GM12875 (cell line): ENCODE measurements around the gene MVB12B.

Experiments used
- H3K4me3 ChIP-seq: one replicate; pipeline ENCODE4 v1.5.1; 2011; ENCODE audit warnings: low read depth, low read length, control low read depth
- TF ChIP-seq, protein P1 (sequence below): IDR thresholded peaks from 2 replicates; pipeline ENCODE4 v1.5.1; 2011; ENCODE audit warnings: low read depth, mild to moderate bottlenecking, control low read depth, inconsistent platforms, low read length, moderate library complexity, borderline replicate concordance; ENCODE audit not compliant: insufficient read depth

The MVB12B gene

DNA sequence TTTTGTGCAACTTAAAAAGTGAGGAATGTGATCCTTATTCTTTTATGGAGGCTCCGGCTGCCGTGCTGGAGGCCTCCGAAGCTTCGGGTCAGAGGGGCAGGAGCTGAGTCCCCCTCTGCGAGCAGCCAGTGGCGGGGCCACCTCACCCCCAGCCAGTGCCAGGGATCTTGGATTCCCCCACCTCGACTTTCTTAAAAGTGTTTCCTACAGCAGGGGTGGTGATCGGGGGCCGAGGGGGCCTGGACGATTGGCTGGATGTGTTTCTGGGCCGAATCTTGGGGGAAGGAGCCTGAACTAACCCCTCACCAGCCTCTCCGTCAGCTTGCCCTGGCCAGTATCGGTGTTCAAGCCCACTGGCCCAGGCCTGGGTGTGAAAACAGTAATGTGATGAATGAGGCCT lies 194.9 kb downstream of the MVB12B start:
- H3K4me3 ChIP-seq, result no peak overlapping the region
- TF ChIP-seq, protein P1, sequence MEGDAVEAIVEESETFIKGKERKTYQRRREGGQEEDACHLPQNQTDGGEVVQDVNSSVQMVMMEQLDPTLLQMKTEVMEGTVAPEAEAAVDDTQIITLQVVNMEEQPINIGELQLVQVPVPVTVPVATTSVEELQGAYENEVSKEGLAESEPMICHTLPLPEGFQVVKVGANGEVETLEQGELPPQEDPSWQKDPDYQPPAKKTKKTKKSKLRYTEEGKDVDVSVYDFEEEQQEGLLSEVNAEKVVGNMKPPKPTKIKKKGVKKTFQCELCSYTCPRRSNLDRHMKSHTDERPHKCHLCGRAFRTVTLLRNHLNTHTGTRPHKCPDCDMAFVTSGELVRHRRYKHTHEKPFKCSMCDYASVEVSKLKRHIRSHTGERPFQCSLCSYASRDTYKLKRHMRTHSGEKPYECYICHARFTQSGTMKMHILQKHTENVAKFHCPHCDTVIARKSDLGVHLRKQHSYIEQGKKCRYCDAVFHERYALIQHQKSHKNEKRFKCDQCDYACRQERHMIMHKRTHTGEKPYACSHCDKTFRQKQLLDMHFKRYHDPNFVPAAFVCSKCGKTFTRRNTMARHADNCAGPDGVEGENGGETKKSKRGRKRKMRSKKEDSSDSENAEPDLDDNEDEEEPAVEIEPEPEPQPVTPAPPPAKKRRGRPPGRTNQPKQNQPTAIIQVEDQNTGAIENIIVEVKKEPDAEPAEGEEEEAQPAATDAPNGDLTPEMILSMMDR, result no peak

DNA sequence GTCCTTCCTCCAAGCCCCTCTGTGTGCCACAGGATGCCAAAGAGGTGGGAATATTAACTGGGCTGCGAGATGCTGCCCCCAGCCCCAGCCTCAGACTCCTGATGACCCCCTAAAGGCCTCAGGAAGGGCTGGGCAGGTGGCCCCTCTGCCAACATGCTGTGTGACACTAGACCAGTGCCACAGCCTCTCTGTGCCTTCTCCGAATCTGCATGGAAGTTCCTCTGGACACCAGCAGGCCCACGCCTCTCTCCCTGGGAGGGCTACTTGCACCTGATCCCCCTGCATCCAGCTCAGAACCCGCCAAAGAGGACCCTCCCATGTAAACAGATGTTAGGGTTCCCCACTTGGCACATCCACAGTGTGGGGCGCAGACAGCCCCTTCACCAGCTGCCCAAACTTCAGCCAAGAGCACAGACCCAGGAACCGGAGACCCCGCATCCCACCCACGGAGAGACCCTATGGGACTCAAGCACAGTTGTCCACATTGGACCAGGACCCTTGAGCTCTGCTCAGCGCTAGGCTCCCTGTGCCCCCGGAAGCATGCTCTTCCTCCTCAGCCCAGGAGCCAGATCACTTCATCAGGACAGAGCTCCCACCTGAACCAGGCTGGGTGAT lies 195.5 kb downstream of the MVB12B start:
- no peak overlapping the region for H3K4me3 ChIP-seq
- TF ChIP-seq, protein P1, result no peak

DNA sequence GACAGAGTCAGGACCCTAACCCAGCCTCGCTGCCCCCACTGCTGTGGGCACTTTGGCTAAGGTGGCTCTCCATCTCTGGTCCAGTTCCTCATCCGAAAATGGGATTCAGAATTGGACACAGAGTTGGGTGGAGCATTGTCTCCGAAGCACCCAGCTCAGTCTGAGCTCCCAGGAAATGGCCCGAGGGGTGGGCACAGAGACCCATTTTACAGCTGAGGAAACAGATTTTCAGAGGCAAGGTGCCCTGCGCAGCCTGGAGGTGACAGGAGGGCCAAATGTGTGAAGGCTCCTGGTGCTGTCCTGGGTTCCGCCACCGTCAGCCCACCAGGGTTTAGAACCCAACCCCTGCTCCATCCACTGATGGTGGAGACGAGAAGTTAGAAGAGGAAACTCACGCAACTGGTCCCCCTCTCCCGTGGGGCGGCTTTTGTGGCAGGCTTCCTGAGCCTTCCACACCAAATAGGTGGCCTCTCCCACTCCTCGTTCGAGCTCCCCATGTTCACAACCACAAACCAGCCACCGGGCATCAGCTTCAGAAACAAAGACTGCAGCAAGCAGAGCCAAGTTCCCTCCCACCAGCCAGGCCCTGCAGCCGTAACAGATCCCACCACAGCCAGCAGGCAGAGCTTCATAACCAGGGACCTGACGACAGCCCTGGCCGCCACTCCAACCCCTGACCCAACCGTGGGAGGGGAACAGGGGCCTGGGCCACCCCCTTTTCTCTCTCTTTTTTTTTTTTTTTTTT lies 196.2 kb downstream of the MVB12B start:
- no peak overlapping the region for H3K4me3 ChIP-seq
- TF ChIP-seq, protein P1, result no peak

DNA sequence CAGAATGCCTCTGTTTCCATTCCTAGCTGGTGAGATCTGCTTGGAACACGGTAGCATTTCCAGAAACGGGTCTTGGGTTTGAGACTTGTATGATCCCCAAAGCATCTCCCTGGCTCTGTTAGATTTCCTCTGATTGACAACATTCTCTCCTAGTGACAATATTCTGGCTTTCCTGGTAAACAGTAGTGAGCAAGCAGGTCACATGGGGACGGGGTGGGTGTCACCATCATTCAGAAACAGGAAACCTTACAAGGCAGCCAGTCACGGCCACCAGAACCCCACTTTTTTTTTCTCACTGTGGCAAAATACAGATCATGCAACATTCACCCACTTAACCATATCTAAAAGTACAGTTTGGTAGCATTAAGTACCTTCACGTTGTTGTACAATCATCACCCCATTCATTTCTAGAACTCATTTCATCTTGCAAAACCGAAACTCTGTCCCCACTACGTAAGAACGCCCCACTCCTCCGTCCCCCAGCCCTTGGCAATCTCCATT lies 197.0 kb downstream of the MVB12B start:
- H3K4me3 ChIP-seq, result no peak overlapping the region
- TF ChIP-seq, protein P1, result no peak

DNA sequence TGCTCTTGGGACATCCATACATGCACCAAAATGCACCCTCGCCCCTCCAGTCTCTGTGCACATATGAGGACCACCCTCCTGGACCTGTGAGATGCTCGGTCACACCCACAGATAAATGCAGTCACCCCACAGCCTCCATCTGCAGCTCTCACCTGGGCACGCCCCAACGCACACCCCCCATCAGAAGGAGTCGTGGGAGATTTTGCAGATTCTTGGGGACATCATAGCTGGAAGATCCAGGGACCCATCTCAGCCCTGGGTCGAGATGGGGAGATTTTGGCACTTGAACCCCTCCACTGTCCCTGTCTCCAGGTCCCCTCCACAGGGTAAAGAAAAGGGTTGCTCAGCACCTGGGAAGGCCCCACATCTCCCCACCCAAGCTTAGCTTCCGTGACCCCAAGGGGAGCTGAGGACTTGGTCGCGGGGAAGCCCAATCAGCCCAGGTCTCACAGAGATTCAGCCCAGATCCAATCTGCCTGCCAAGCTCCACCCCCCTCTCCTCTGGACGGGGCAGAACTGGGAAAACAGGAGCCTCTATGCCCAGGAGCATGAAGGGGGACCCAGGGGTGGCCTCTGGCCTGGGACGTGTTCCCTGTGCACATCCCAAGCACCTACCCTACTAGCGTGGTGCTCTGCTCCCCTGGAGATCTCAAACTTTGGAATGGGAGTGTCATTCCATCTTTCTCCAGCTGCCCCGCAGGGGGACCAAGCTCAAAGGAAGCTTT lies 197.9 kb downstream of the MVB12B start:
- TF ChIP-seq, protein P1, result no peak
- no peak overlapping the region for H3K4me3 ChIP-seq

DNA sequence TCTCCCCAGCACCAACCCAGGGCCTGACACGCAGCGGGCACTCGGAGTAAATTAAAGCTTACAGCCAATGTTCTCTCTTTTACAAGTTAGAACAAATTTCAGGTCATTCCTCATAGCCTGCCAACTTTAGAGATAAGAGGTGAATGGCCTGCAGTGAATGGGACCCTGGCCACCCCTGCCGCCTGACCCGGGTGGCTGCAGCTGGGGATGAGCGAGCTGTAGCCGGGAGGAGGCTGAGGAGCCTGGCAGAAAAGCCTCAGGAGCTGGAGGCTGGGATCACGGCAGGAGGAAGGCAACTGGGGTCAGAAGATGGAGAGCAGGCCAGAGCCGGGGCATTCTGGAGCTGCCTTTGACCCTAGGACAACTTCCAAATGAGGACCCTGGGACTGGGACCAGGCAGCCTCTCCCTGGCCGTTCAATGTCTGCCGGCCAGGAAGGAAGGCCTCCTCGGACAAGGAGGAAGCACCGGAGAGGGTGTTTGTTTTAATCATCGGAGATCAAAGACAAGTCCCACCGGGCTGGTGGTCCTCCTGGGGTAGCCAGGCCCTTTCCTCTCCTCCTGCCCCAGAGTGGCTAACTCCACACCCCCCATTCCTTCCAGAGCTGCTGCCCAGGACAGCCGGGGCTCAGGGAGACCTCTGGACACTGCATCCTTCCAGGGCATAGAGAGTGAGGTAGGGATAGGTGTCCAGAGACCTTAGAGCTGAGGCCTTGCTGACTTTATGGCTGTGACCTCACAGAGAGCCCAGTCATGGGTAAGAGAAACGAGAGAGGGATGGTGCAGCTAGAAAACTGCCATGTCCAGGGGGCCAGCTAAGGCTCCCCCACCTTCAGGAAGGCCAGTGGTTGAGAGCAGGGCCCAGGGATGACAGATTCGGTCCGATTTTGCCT lies 199.8 kb downstream of the MVB12B start:
- no peak overlapping the region for H3K4me3 ChIP-seq
- TF ChIP-seq, protein P1, result no peak
